ENCODE measurements around the gene SIPA1L3.

The SIPA1L3 gene

GRCh38 chr19:37950471-37951175, 43.6 kb downstream of the SIPA1L3 start:
- DNase-seq, result no peak

GRCh38 chr19:37951816-37952210, 44.8 kb downstream of the SIPA1L3 start:
- DNase-seq, result no peak

DNA sequence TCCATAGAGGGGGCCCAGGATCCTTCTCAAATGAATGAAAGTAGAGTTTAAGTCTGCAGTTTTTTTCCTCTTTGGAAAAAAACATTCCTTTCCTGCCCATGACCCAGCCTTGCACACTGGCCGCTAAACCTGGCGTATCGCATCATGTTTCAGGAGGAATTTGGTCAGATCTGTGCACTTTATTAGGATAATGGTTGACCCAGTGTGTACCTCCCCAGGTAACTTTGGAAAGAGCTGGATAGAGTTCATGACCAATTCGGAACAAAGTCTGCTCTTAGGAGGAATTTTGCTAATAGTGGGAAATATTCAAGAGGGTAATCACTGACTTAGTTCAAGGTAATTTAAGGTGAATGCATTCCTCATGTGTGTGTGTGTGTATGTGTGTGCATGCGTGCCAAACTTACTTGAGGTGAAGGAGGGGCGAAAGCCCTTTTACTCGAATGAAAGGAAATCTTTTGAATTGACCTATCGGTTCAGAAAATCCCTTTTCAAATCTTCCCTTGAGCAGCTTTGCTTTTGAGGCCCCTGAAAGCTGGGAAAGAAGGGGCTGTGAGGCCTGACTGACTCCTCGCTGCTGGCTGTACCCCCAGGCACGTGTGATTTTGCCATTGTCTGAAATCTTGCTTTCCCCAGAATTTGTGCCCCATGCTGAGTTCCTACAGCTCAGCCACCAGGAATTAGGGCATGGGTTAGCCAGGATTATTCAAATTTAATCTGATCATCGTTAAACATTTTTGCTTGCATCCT, 46.3 kb downstream of the SIPA1L3 start:
- peak; percentile 70 for DNase-seq

DNA sequence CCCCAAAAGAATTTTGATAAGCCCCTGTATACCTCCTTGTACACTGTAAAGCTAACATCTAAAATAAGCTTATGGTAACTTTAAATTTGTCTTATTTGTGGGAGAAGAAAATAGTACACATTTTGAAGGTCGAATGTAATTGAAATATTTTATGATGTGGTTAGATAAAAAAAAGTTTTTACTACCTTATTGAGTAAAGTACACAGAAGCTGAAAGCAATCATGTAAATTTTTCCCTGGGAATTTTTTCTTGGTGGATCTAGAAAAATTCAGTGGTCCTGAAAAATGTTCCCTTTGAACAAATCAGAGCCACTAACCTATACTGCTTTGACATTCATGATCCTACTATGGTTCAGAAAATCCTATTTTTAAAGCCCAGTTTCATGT, 46.9 kb downstream of the SIPA1L3 start:
- DNase-seq, result no peak

DNA sequence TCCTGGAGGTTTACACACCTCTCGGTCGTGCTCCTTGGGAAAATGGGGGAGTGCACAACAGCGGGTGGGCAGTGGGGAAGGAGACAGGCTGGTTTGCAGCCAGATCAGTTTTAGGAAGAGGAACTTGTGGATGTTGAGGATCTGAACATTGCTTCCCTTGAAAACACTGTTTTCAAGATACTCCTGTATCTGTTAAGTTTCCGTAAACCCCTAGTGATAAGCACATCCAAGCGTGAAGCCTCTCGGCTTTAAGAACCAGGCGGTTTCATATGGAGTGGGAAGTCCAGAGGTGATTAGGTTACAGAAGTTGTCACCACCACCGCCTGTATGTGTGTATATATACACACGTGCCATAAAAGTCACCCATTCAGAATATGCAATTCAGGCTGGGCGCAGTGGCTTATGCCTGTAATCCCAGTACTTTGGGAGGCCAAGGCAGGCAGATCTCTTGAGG, 47.4 kb downstream of the SIPA1L3 start:
- DNase-seq, result no peak

GRCh38 chr19:37955986-37956385, 49.0 kb downstream of the SIPA1L3 start:
- no peak for DNase-seq

DNA sequence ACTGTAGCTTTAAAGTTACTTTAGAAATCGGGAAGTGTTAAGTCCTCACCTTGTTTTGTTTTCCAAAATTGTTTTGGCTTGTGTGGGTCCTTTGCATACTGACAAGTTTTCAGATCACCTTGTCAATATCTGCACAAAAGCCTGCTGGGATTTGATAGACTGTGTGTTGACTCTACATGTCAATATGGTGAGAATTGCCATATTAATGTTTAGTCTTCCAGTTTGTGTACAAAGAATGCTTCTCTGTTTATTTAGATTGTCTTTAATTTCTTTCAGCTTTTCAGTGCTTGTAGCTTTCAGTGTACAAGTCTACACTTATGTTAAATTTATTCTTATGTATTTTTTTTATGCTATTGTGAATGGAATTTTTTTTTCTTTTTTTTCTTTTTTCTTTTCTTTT, 50.2 kb downstream of the SIPA1L3 start:
- DNase-seq, result no peak

- no peak for DNase-seq
Observed at GRCh38 chr19:37959665-37960114, 52.7 kb downstream of the SIPA1L3 start.

GRCh38 chr19:37961198-37961597, 54.2 kb downstream of the SIPA1L3 start:
- DNase-seq, result no peak

DNA sequence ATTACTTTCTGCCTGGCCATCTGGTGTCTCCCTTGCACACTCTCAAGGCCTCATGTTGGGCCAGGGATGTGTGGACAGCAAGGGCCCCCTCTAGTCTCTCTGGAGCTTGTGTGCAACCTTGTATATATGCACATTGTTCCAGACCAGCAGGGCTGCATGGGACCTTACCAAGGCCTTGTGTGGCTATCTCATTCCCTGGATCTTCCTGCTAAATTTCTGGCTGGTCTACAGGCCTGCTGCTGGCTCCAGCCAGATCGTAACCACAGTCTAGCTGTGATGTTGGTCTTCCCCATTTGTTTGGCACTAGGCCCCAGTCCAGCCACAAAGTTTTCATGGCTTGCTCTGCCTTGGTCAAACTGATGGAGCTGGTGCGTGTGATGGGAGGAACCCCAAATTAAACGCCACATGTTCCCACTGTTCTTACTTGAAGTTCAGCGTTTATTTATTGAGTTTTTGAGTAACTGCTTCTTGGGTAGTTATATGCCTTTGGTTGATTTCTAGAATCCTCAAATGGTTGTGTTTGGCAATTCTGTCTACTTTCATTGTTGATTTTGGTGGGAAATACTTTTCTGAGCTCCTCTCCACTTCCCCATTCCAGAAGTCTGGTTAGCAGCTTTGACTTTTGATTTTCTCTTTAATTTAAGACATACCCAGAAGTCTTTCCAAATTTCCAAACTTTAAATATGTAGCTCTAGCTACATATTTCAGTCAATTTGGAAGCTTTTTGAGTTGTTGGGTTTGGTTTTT, 56.4 kb downstream of the SIPA1L3 start:
- peak; percentile 71 for DNase-seq

- peak; percentile 40 for DNase-seq
Observed at GRCh38 chr19:37964109-37964508, 57.1 kb downstream of the SIPA1L3 start.

GRCh38 chr19:37966211-37966661, 59.2 kb downstream of the SIPA1L3 start:
- DNase-seq, result peak; percentile 40

- DNase-seq, result peak; percentile 76
Observed at GRCh38 chr19:37966662-37967231, 59.7 kb downstream of the SIPA1L3 start.

DNA sequence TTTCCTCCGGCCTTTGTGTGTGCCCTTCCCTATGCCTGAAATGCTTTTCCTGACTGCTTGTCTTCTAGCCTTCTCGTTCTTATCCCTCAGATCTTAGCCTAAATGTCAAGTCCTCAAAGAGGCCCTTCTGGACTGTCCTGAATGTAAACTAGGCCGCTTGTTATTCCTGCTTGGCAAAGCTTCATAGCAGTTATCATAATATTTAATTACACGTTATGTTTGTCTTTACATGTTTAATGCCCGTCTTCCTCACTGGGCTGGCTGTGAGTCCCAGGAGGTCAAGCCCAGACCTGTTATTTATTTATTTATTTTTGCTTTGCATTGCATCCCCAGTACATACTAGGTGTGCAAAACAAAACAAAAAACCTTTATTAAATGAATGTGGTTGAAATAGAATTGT, 62.7 kb downstream of the SIPA1L3 start:
- no peak for DNase-seq

DNA sequence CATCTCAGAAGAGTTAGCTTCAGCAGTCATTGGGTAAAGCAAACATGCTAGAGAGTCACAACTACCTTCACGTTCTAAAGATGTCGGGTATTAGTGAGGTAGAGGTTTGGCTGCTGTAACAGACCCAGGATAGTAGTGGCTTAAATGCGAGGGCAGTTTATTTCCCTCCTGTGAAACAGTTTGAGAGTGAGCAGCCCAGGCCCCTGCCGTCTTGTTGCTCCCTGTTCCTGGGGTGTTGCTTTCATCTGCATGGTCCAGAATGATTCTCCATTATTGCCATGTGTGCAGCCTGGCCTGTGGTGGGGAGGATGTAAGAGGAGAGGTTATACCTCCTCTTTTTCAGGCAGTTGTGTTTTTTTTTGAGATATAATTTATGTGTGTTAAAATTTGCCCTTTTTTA, 63.7 kb downstream of the SIPA1L3 start:
- DNase-seq, result no peak

DNA sequence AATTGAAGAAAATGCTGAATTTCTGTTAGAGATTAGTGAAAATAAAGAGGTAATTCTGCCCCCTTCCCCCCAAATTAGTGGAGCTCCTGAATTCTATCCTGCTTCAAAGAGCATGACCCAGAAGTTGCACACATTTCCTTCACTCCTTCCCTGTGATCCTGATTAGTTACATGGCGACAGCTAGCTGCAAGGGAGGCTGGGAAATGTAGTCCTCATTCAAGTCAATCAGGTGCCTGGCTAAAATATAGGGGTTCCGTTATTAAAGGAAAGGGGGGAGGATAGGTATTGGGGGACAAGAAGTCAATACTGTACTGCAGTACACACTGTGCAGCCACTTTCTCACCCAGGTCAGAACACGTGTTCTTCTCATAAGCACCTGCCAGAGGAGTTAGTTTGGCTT, 65.8 kb downstream of the SIPA1L3 start:
- DNase-seq, result no peak

GRCh38 chr19:37973666-37974065, 66.7 kb downstream of the SIPA1L3 start:
- DNase-seq, result no peak

DNA sequence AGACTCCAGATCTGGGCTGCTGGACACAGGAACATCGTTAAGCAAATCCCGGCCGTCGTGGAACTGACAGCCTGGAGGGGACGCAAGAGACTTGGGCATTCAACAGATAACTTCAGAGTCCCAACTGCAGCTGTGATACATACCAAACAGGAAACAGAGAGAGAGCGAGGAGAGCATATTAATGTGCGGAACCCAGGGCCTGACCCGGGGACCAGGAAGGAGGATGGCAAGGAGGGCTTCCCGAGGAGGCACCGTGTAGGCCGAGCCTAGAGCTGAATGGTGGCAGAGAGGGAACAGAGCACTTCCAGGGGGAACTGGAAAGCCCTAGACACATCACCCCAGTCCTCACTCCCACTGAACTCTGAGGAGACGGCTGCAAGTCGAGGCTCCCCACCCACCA, 68.1 kb downstream of the SIPA1L3 start:
- no peak for DNase-seq

GRCh38 chr19:37975596-37976515, 68.8 kb downstream of the SIPA1L3 start:
- no peak for DNase-seq

- no peak for DNase-seq
Observed at GRCh38 chr19:37977391-37977790, 70.4 kb downstream of the SIPA1L3 start.

DNA sequence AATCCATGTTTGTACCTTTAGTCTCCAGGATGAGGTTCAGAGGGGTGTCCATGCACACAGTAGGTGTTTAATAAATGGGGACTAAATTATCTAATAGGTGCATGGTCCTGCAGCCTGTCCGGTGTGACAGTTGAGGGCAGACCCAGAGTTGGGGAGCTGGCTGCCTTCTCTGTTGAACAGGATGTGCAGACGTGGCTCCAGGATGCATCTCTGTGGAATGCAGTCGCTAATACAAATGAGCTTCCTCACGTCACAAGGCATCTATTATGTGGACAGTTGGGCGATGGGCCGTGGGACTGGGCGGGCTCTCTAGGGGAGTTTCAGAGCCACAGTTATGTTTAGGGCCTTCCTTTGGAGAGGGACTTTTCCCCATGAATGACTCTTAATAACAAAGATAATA, 71.0 kb downstream of the SIPA1L3 start:
- peak; percentile 71 for DNase-seq

Data from fibroblast of skin of scalp (primary cell).